CD14-positive monocyte (primary cell): Measurements from ENCODE around the gene NPAS3. TPM values are rescaled to one million over a fixed set of nuclear protein-coding genes. Genes with fewer than 3 reads are reported as not detected.

ENCODE experiments used
- DNase-seq, 3 donors: peaks; one replicate each; pipeline ENCODE4 v3.0.0-alpha.2; 2011 to 2022
- H2AFZ ChIP-seq: 2 replicates; pipeline ENCODE4 v1.6.0; 2012; ENCODE audit warnings: mild to moderate bottlenecking, low read depth, low read length, inconsistent platforms; ENCODE audit not compliant: insufficient read depth, poor library complexity, severe bottlenecking
- H3K27ac ChIP-seq, 2 donors: 1 replicate in 1 of 2; 2 replicates in 1 of 2; pipeline ENCODE4 v1.5.1; 2012 to 2013; ENCODE audit warnings: low read length in 2 of 2, control low read depth in 1 of 2, inconsistent platforms in 1 of 2, low read depth in 1 of 2, mild to moderate bottlenecking in 1 of 2
- H3K27me3 ChIP-seq, 2 donors: one replicate each; pipeline versions ENCODE4 v1.6.0 to v1.6.1; 2011 to 2013; ENCODE audit warnings: low read length in 2 of 2; ENCODE audit not compliant: control insufficient read depth in 2 of 2, insufficient read depth in 2 of 2
- H3K36me3 ChIP-seq, 2 donors: replicated peaks in 1 of 2; 1 replicate in 1 of 2; 2 replicates in 1 of 2; pipeline versions ENCODE4 v1.5.1 to v1.6.1; 2012 to 2013; ENCODE audit warnings: low read length in 2 of 2, control low read depth in 1 of 2, inconsistent platforms in 1 of 2, mild to moderate bottlenecking in 1 of 2; ENCODE audit not compliant: insufficient read depth in 2 of 2, control insufficient read depth in 1 of 2
- H3K4me1 ChIP-seq, 2 donors: 1 replicate in 1 of 2; 2 replicates in 1 of 2; pipeline versions ENCODE4 v1.5.1 to v1.6.1; 2012 to 2013; ENCODE audit warnings: low read length in 2 of 2, control low read depth in 1 of 2, inconsistent platforms in 1 of 2, mild to moderate bottlenecking in 1 of 2, moderate library complexity in 1 of 2; ENCODE audit not compliant: insufficient read depth in 2 of 2, control insufficient read depth in 1 of 2
- H3K4me2 ChIP-seq: replicated peaks from 2 replicates; pipeline ENCODE3; 2012; ENCODE audit warnings: low read length, moderate library complexity, mild to moderate bottlenecking; ENCODE audit not compliant: poor library complexity, severe bottlenecking; ENCODE audit errors: extremely low read depth
- H3K4me3 ChIP-seq, 3 experiments: fragments of 200-600 bp in 1 of 3; sonication (generic) in 1 of 3; replicated peaks in 1 of 3; 1 replicate in 2 of 3; 2 replicates in 1 of 3; pipeline ENCODE4 v1.5.1; 2011 to 2013; ENCODE audit warnings: low read length in 3 of 3, mild to moderate bottlenecking in 3 of 3, control low read depth in 2 of 3, low read depth in 2 of 3, inconsistent platforms in 1 of 3, moderate library complexity in 1 of 3
- H3K79me2 ChIP-seq: 2 replicates; pipeline ENCODE4 v1.6.0; 2012; ENCODE audit warnings: mild to moderate bottlenecking, control low read depth, inconsistent platforms, low read length, moderate library complexity; ENCODE audit not compliant: insufficient read depth
- H3K9ac ChIP-seq: 2 replicates; pipeline ENCODE4 v1.6.0; 2017; ENCODE audit warnings: low read length, mild to moderate bottlenecking; ENCODE audit not compliant: insufficient read depth, poor library complexity, severe bottlenecking
- H3K9me3 ChIP-seq, 2 donors: replicated peaks in 1 of 2; 1 replicate in 1 of 2; 2 replicates in 1 of 2; pipeline versions ENCODE4 v1.5.1 to v1.6.1; 2012 to 2013; ENCODE audit warnings: low read length in 2 of 2, control low read depth in 1 of 2; ENCODE audit not compliant: control insufficient read depth in 1 of 2, insufficient read depth in 1 of 2
- H4K20me1 ChIP-seq: 2 replicates; pipeline ENCODE4 v1.6.0; 2012; ENCODE audit warnings: mild to moderate bottlenecking, low read length, control low read depth, moderate library complexity; ENCODE audit not compliant: insufficient read depth
- H3K27ac Mint-ChIP-seq, 7 donors: one replicate each; pipeline ENCODE4 v1.8.0; 2020; ENCODE audit warnings: mild to moderate bottlenecking in 7 of 7, mixed read lengths in 7 of 7, moderate library complexity in 6 of 7, inconsistent platforms in 2 of 7
- H3K27me3 Mint-ChIP-seq, 3 donors: one replicate each; pipeline ENCODE4 v1.8.0; 2021 to 2022; ENCODE audit warnings: low read depth in 3 of 3, mild to moderate bottlenecking in 3 of 3, mixed read lengths in 3 of 3, moderate library complexity in 3 of 3, inconsistent platforms in 1 of 3
- H3K36me3 Mint-ChIP-seq, 2 donors: one replicate each; pipeline ENCODE4 v1.8.0; 2020; ENCODE audit warnings: mixed read lengths in 2 of 2, inconsistent platforms in 1 of 2, mild to moderate bottlenecking in 1 of 2
- H3K4me1 Mint-ChIP-seq: one replicate; pipeline ENCODE4 v1.8.0; 2020; ENCODE audit warnings: mild to moderate bottlenecking, mixed read lengths
- H3K4me3 Mint-ChIP-seq, 2 donors: one replicate each; pipeline ENCODE4 v1.8.0; 2020; ENCODE audit warnings: mild to moderate bottlenecking in 2 of 2, mixed read lengths in 2 of 2, moderate library complexity in 1 of 2
- H3K9me3 Mint-ChIP-seq, 7 donors: one replicate each; pipeline ENCODE4 v1.8.0; 2020 to 2022; ENCODE audit warnings: mixed read lengths in 7 of 7, mild to moderate bottlenecking in 6 of 7, moderate library complexity in 6 of 7, inconsistent platforms in 2 of 7
- WGBS: methylation state at CpG from one replicate; pipeline ENCODE4 v1.1.5; 2013; ENCODE audit warnings: missing lambda C conversion rate; ENCODE audit not compliant: insufficient coverage; 5-methylcytosine and 5-hydroxymethylcytosine counted together
- intact Hi-C, 2 donors: fragments of 100-400 bp; cut with micrococcal nuclease; formaldehyde crosslinking; loops; one replicate each; pipeline versions ENCODE4 v1.15.0 to v1.15.1; 2023
- polyA plus RNA-seq, 3 donors: library from polyadenylated mRNA; depleted of rRNA in 1 of 3; unstranded in 2 of 3; stranded (reverse) in 1 of 3; fragments of 300-500 nt in 2 of 3; fragments of >200 nt in 1 of 3; fragmentation: Illumina TruSeq in 2 of 3; gene quantifications; 1 replicate in 2 of 3; 2 replicates in 1 of 3; pipeline ENCODE4 v1.2.3, GENCODE V29; 2012 to 2021
- TF ChIP-seq, protein P1 (sequence below): fragments of 200-600 bp; IDR thresholded peaks from one replicate; pipeline ENCODE4 v1.8.0; 2022; ENCODE audit warnings: antibody characterized with exemption, mild to moderate bottlenecking

Gene NPAS3
- polyA plus RNA-seq, 3 donors: not detected

DNA sequence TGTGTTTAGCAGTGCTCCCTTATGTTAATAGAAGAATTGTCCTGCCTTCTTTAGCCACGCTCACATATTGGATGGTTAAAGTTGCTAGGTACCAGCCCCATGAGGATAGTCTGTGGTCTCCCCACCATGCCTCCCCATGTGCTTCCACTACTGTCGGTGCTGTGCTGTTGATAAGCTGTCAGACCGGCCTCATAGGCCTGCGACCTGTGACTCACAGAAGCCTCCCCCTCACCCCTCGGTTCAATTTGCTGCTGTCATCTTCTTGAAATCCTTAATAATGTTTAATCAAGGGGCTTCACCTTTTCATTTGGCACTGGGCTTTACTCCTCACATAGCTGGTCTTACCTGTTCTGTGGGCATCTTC, 227.2 kb downstream of the NPAS3 start:
- intact Hi-C loops: no loop called here
- H3K4me1 Mint-ChIP-seq: no peaks in the 10 kb centered on the region
- no peaks in the 10 kb centered on the region for H3K79me2 ChIP-seq
- H3K4me3 ChIP-seq: no peak overlapping the region
- no peak overlapping the region for H3K27ac ChIP-seq
- H3K27me3 ChIP-seq: no peaks in the 10 kb centered on the region
- H2AFZ ChIP-seq: no peak overlapping the region
- H3K9ac ChIP-seq: no peak overlapping the region
- no peaks in the 10 kb centered on the region for H3K36me3 ChIP-seq
- no peaks in the 10 kb centered on the region for H3K36me3 Mint-ChIP-seq
- 92% methylated on average over 4 of the region's 5 CpGs for WGBS
- H3K9me3 Mint-ChIP-seq: peaks cover 0 to 7% (median 0%) of the 10 kb centered on the region in 7 donors
- TF ChIP-seq, protein P1, sequence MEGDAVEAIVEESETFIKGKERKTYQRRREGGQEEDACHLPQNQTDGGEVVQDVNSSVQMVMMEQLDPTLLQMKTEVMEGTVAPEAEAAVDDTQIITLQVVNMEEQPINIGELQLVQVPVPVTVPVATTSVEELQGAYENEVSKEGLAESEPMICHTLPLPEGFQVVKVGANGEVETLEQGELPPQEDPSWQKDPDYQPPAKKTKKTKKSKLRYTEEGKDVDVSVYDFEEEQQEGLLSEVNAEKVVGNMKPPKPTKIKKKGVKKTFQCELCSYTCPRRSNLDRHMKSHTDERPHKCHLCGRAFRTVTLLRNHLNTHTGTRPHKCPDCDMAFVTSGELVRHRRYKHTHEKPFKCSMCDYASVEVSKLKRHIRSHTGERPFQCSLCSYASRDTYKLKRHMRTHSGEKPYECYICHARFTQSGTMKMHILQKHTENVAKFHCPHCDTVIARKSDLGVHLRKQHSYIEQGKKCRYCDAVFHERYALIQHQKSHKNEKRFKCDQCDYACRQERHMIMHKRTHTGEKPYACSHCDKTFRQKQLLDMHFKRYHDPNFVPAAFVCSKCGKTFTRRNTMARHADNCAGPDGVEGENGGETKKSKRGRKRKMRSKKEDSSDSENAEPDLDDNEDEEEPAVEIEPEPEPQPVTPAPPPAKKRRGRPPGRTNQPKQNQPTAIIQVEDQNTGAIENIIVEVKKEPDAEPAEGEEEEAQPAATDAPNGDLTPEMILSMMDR: no peak
- no peaks in the 10 kb centered on the region for H4K20me1 ChIP-seq
- H3K4me2 ChIP-seq: no peak overlapping the region
- no peak for DNase-seq
- no peaks in the 10 kb centered on the region for H3K9me3 ChIP-seq
- H3K27me3 Mint-ChIP-seq: no peaks in the 10 kb centered on the region
- no peak overlapping the region for H3K27ac Mint-ChIP-seq
- no peaks in the 10 kb centered on the region for H3K4me1 ChIP-seq
- H3K4me3 Mint-ChIP-seq: no peak overlapping the region

DNA sequence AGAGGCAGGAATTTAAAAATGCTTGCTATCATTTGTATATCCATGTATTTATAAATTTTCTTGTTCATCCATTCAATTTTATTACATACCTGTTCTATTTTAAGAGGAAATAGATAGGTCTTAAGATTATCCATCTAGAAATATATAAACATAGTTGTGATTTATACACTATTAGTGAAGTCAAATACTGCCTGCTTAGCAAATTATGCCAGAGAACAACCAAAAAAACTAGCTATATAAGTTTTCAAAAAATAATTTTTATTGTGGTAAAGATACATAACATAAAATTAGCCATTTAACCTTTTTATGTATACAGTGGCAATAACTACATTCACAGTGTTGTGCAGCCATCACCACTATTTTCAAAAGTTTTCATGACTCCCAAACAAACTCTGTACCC, 237.3 kb downstream of the NPAS3 start:
- Mint-ChIP-seq H3K27ac (no peak overlapping the region), H3K4me3 (no peak overlapping the region), H3K9me3 (peaks cover 0 to 2% (median 0%) of the 10 kb centered on the region in 7 donors), H3K36me3 (no peaks in the 10 kb centered on the region), H3K27me3 (peaks cover 0 to 2% (median 0%) of the 10 kb centered on the region in 3 donors), H3K4me1 (no peaks in the 10 kb centered on the region)
- Histone ChIP-seq H3K27me3 (no peaks in the 10 kb centered on the region), H4K20me1 (no peaks in the 10 kb centered on the region), H3K9me3 (no peaks in the 10 kb centered on the region), H3K79me2 (no peaks in the 10 kb centered on the region), H3K9ac (no peak overlapping the region), H3K27ac (no peak overlapping the region), H2AFZ (no peak overlapping the region), H3K4me3 (no peak overlapping the region), H3K4me2 (no peak overlapping the region), H3K4me1 (no peaks in the 10 kb centered on the region), H3K36me3 (no peaks in the 10 kb centered on the region)
- intact Hi-C loops: no loop called here
- TF ChIP-seq, protein P1: no peak
- DNase-seq: no peak
